PC-3 (cell line): Measurements from ENCODE around the gene PNO1. TPM values are rescaled to one million over a fixed set of nuclear protein-coding genes. Genes with fewer than 3 reads are reported as not detected.

Source experiments
- ATAC-seq: fragments of 200-7000 bp; cut with Tn5 transposase; 2 replicates; pipeline ENCODE4 v1.9.1; 2020; ENCODE audit warnings: mild to moderate bottlenecking, moderate library complexity
- BruUV-seq: library from RNA; stranded (reverse); fragments of 400-500 nt; replicated peaks from 2 replicates; lab custom pipeline; 2021; lab: Mats Ljungman, UMichigan
- CTCF ChIA-PET: fragments of 300-600 bp; sonication (Branson Sonifier 250); formaldehyde crosslinking; loops from one replicate; lab custom pipeline; 2022; ENCODE audit warnings: antibody characterized with exemption; lab: Charles Lee
- POLR2A ChIA-PET: fragments of 300-600 bp; sonication (Branson Sonifier 250); formaldehyde crosslinking; loops from one replicate; lab custom pipeline; 2022; ENCODE audit warnings: antibody characterized with exemption; ENCODE audit not compliant: unreplicated experiment; lab: Charles Lee
- DNase-seq: peaks from one replicate; pipeline ENCODE4 v3.0.0-alpha.2; 2015
- H2AFZ ChIP-seq: fragments of 300-600 bp; sonication (generic); 2 replicates; pipeline ENCODE4 v1.6.0; 2016; ENCODE audit warnings: antibody characterized with exemption, low read length
- H3F3A ChIP-seq: fragments of 300-600 bp; sonication (generic); one replicate; pipeline ENCODE4 v1.6.0; 2017; ENCODE audit warnings: antibody characterized with exemption, low read length, control low read depth, mild to moderate bottlenecking; ENCODE audit not compliant: unreplicated experiment
- H3K27ac ChIP-seq: fragments of 300-600 bp; sonication (generic); 2 replicates; pipeline ENCODE4 v1.5.1; 2016; ENCODE audit warnings: mild to moderate bottlenecking, low read length
- H3K27me3 ChIP-seq: fragments of 300-600 bp; sonication (generic); 2 replicates; pipeline ENCODE4 v1.6.1; 2016; ENCODE audit warnings: low read length, mixed read lengths
- H3K36me3 ChIP-seq: fragments of 300-600 bp; sonication (generic); 2 replicates; pipeline ENCODE4 v1.6.1; 2016; ENCODE audit warnings: low read depth, mixed run types, low read length, mixed read lengths
- H3K4me1 ChIP-seq: fragments of 300-600 bp; sonication (generic); 2 replicates; pipeline ENCODE4 v1.5.1; 2016; ENCODE audit warnings: low read length; ENCODE audit not compliant: insufficient read depth
- H3K4me2 ChIP-seq: fragments of 300-600 bp; sonication (generic); 2 replicates; pipeline ENCODE4 v1.6.0; 2016; ENCODE audit warnings: low read length
- H3K4me3 ChIP-seq: fragments of 300-600 bp; sonication (generic); 2 replicates; pipeline ENCODE4 v1.5.1; 2016; ENCODE audit warnings: mild to moderate bottlenecking, low read length, mixed read lengths
- H3K79me2 ChIP-seq: fragments of 300-600 bp; sonication (generic); 2 replicates; pipeline ENCODE4 v1.6.1; 2017; ENCODE audit warnings: low read length, mixed read lengths
- H3K9ac ChIP-seq: fragments of 300-600 bp; sonication (generic); 2 replicates; pipeline ENCODE4 v1.6.0; 2016; ENCODE audit warnings: mild to moderate bottlenecking, low read length
- H3K9me2 ChIP-seq: fragments of 300-600 bp; sonication (generic); replicated peaks from 2 replicates; pipeline ENCODE4 v1.6.1; 2016; ENCODE audit warnings: mixed run types, low read length, mixed read lengths
- H3K9me3 ChIP-seq: fragments of 300-600 bp; sonication (generic); 2 replicates; pipeline ENCODE4 v1.6.1; 2016; ENCODE audit warnings: low read length, mixed read lengths
- H4K20me1 ChIP-seq: fragments of 300-600 bp; sonication (generic); 2 replicates; pipeline ENCODE4 v1.6.1; 2016; ENCODE audit warnings: low read length, mixed read lengths
- EZH2 ChIP-seq: fragments of 300-600 bp; sonication (generic); IDR thresholded peaks from one replicate; pipeline ENCODE4 v1.6.1; 2017; ENCODE audit warnings: antibody characterized with exemption, mild to moderate bottlenecking, low read length; ENCODE audit not compliant: unreplicated experiment
- EZH2phosphoT487 ChIP-seq: fragments of 300-600 bp; sonication (generic); IDR thresholded peaks from 2 replicates; pipeline ENCODE4 v1.6.1; 2018; ENCODE audit warnings: mild to moderate bottlenecking, antibody characterized with exemption, low read length, borderline replicate concordance
- intact Hi-C: fragments of 100-400 bp; cut with micrococcal nuclease; formaldehyde crosslinking; loops from 2 replicates; pipeline ENCODE4 v1.9.0; 2023
- total RNA-seq: library from RNA; depleted of rRNA; stranded (reverse); fragments of >200 nt; gene quantifications from 2 replicates; pipeline ENCODE4 v1.2.3, GENCODE V29; 2014
- TF ChIP-seq, protein P1 (sequence below): fragments of 300-600 bp; sonication (generic); conservative IDR thresholded peaks from 2 replicates; pipeline ENCODE4 v1.5.1; 2017; ENCODE audit warnings: antibody characterized with exemption, low read depth, mild to moderate bottlenecking, low read length

The PNO1 gene
- total RNA-seq, 1 experiment from 2014 or later, result 50.8 TPM

DNA sequence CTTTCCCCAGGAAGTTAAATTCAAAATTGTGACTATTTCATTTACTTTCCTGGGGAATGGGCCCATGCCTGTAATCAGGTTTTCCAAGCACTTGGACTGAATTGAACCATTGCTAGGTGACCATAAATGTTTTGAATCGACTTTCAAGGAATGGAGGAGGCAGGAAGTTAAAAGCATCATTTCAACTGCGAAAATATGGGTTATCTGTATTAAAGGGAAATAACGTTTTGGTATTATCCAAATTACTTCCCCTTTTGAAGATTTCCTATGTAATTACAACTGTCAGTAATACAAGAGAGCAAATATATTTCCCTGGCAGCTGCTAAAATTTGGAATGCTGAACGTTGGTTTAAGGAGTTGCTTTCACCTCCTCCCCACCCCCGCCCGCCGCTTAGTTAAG, 19.0 kb downstream of the PNO1 start:
- ATAC-seq, result no peak
- no peak overlapping the region for H2AFZ ChIP-seq
- no peak for DNase-seq
- no TSS peak for BruUV-seq
- H3K79me2 ChIP-seq, result no peaks in the 10 kb centered on the region
- H3K9ac ChIP-seq, result no peak overlapping the region
- no peak overlapping the region for H3K4me3 ChIP-seq
- intact Hi-C loops, result no loop called here
- no peaks in the 10 kb centered on the region for H3K9me3 ChIP-seq
- peaks cover 3% of the 10 kb centered on the region for H3F3A ChIP-seq
- ChIA-PET CTCF (no interaction called here), POLR2A (no interaction called here)
- H3K4me1 ChIP-seq, result no peaks in the 10 kb centered on the region
- H4K20me1 ChIP-seq, result no peaks in the 10 kb centered on the region
- TF ChIP-seq EZH2, result no peak
- TF ChIP-seq, protein P1, sequence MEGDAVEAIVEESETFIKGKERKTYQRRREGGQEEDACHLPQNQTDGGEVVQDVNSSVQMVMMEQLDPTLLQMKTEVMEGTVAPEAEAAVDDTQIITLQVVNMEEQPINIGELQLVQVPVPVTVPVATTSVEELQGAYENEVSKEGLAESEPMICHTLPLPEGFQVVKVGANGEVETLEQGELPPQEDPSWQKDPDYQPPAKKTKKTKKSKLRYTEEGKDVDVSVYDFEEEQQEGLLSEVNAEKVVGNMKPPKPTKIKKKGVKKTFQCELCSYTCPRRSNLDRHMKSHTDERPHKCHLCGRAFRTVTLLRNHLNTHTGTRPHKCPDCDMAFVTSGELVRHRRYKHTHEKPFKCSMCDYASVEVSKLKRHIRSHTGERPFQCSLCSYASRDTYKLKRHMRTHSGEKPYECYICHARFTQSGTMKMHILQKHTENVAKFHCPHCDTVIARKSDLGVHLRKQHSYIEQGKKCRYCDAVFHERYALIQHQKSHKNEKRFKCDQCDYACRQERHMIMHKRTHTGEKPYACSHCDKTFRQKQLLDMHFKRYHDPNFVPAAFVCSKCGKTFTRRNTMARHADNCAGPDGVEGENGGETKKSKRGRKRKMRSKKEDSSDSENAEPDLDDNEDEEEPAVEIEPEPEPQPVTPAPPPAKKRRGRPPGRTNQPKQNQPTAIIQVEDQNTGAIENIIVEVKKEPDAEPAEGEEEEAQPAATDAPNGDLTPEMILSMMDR, result no peak
- no peak for TF ChIP-seq EZH2phosphoT487
- H3K4me2 ChIP-seq, result no peak overlapping the region
- H3K36me3 ChIP-seq, result peaks cover 43% of the 10 kb centered on the region
- H3K27me3 ChIP-seq, result no peaks in the 10 kb centered on the region
- H3K27ac ChIP-seq, result no peak overlapping the region
- no peaks in the 10 kb centered on the region for H3K9me2 ChIP-seq

DNA sequence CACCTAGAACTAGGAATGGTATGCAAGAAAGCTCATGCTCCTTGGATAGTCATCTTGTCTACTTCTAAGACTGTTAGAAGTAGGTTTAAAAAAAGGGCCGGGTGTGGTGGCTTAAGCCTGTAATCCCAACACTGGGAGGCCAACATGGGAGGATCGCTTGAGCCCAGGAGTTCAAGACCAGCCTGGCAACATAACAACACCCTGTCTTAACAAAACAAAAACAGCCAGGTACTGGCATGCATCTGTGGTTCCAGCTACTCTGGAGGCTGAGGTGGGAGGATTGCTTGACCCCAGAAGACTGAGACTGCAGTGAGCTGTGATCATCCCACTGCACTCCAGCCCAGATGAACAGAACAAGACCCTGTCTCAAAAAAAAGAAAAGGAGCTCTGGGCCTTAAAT, 19.9 kb downstream of the PNO1 start:
- Histone ChIP-seq H3K9ac (no peak overlapping the region), H2AFZ (no peak overlapping the region), H3K27me3 (no peaks in the 10 kb centered on the region), H3K4me3 (no peak overlapping the region), H3K36me3 (peaks cover 40% of the 10 kb centered on the region), H3K4me1 (no peaks in the 10 kb centered on the region), H3K79me2 (no peaks in the 10 kb centered on the region), H4K20me1 (no peaks in the 10 kb centered on the region), H3K27ac (no peak overlapping the region), H3F3A (peaks cover 3% of the 10 kb centered on the region), H3K9me2 (no peaks in the 10 kb centered on the region), H3K4me2 (no peak overlapping the region), H3K9me3 (no peaks in the 10 kb centered on the region)
- DNase-seq (no peak), ATAC-seq (no peak)
- POLR2A ChIA-PET, result no interaction called here
- TF ChIP-seq EZH2, result no peak
- BruUV-seq, result no TSS peak
- intact Hi-C loops, result no loop called here
- CTCF ChIA-PET, result no interaction called here

DNA sequence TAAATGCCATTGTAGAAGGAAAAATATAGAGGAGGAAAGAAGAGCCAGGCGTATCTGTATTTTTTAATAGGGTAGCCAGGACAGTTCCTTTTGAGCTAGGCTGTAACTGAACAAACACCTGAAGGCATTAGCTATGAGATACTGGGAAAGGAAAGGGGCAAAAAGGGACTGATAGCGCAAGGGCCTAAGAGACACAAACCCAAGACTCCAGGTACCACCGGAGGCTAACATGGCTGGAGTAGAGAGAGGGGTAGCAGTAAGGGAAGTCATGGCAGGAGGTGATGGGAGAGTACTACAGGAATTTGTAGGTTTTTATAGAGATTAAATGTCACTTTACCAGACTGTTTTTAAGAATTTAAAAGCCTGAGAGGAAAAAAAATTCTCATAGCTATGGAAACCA, 20.7 kb downstream of the PNO1 start:
- no peak for TF ChIP-seq EZH2phosphoT487
- TF ChIP-seq EZH2, result no peak
- peaks cover 3% of the 10 kb centered on the region for H3F3A ChIP-seq
- no peak for DNase-seq
- no TSS peak for BruUV-seq
- no peak overlapping the region for H2AFZ ChIP-seq
- no peaks in the 10 kb centered on the region for H3K9me3 ChIP-seq
- no peak overlapping the region for H3K27ac ChIP-seq
- H3K9ac ChIP-seq, result no peak overlapping the region
- no peak overlapping the region for H3K4me3 ChIP-seq
- CTCF ChIA-PET, result no interaction called here
- no peaks in the 10 kb centered on the region for H3K27me3 ChIP-seq
- H3K36me3 ChIP-seq, result peaks cover 37% of the 10 kb centered on the region
- H3K4me1 ChIP-seq, result no peaks in the 10 kb centered on the region
- no peaks in the 10 kb centered on the region for H3K9me2 ChIP-seq
- H4K20me1 ChIP-seq, result no peaks in the 10 kb centered on the region
- ATAC-seq, result no peak
- intact Hi-C loops, result no loop called here
- POLR2A ChIA-PET, result no interaction called here
- no peaks in the 10 kb centered on the region for H3K79me2 ChIP-seq
- H3K4me2 ChIP-seq, result no peak overlapping the region

DNA sequence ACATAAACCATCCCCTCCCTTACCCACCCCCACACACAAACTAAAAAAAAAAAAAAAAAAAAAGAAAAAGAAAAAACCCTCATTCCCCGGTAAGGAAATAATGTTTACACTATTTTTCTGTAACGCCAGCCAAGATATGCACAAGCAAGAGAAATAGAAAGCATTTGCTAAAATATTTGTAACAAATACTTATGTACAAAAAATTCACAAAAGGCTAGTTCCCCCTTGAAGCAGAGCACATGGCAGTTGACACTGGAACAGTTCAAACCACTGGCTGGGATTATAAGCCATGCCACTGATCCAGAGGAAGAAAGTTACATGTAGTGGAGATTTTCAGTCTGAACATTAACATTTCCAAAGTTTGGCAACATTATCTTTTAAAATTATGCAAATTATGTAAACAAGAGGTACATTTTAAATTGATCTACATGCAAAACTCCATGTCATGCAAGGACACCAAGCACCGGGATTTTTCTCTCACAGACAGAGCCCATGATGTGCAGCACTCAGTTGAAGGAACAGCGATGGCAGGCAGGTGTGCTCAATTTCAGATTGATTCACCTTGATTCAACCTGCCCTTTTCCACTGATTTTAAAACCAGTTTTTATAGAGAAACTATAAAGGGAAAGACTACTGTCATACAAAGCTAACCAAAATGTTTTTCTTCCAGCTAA, 21.4 kb downstream of the PNO1 start:
- DNase-seq (no peak), ATAC-seq (no peak)
- Histone ChIP-seq H3F3A (peaks cover 3% of the 10 kb centered on the region), H3K4me1 (no peaks in the 10 kb centered on the region), H3K9me3 (no peaks in the 10 kb centered on the region), H3K79me2 (no peaks in the 10 kb centered on the region), H2AFZ (no peak overlapping the region), H3K9me2 (no peaks in the 10 kb centered on the region), H4K20me1 (no peaks in the 10 kb centered on the region), H3K4me3 (no peak overlapping the region), H3K36me3 (peaks cover 36% of the 10 kb centered on the region), H3K27ac (no peak overlapping the region), H3K9ac (no peak overlapping the region), H3K4me2 (no peak overlapping the region), H3K27me3 (no peaks in the 10 kb centered on the region)
- BruUV-seq, result TSS peak; percentile 54
- POLR2A ChIA-PET, result no interaction called here
- CTCF ChIA-PET, result no interaction called here
- intact Hi-C loops, result no loop called here
- TF ChIP-seq, protein P1, result no peak
- TF ChIP-seq EZH2phosphoT487 (no peak), EZH2 (no peak)
